ENCODE results near the gene HEPACAM. TPM values are rescaled to one million over a fixed set of nuclear protein-coding genes. Genes with fewer than 3 reads are reported as not detected.

HEPACAM gene
- total RNA-seq, 1 donor: under 0.01 TPM

- H2AFZ ChIP-seq (ENCODE audit: low read length): no peak overlapping the region
- no peaks in the 10 kb centered on the region for H4K20me1 ChIP-seq (ENCODE audit: insufficient read depth, low read length)
- no peak overlapping the region for H3K4me3 ChIP-seq (ENCODE audit: insufficient read depth, low read length)
- no peaks in the 10 kb centered on the region for H3K36me3 ChIP-seq (ENCODE audit: insufficient read depth, low read length)
- H3K4me1 ChIP-seq (ENCODE audit: insufficient read depth, low read length): peaks cover 3% of the 10 kb centered on the region
- H3K27me3 ChIP-seq (ENCODE audit: insufficient read depth, low read length): peaks cover 84% of the 10 kb centered on the region
- DNase-seq (ENCODE audit: insufficient read length, low spot score, missing footprints): no peak
- no peaks in the 10 kb centered on the region for H3K9me3 ChIP-seq (ENCODE audit: low read depth, low read length)
- no peak overlapping the region for H3K27ac ChIP-seq (ENCODE audit: low read depth, low read length)
- H3K79me2 ChIP-seq (ENCODE audit: insufficient read depth, low read length): no peaks in the 10 kb centered on the region
- TF ChIP-seq, protein P1, sequence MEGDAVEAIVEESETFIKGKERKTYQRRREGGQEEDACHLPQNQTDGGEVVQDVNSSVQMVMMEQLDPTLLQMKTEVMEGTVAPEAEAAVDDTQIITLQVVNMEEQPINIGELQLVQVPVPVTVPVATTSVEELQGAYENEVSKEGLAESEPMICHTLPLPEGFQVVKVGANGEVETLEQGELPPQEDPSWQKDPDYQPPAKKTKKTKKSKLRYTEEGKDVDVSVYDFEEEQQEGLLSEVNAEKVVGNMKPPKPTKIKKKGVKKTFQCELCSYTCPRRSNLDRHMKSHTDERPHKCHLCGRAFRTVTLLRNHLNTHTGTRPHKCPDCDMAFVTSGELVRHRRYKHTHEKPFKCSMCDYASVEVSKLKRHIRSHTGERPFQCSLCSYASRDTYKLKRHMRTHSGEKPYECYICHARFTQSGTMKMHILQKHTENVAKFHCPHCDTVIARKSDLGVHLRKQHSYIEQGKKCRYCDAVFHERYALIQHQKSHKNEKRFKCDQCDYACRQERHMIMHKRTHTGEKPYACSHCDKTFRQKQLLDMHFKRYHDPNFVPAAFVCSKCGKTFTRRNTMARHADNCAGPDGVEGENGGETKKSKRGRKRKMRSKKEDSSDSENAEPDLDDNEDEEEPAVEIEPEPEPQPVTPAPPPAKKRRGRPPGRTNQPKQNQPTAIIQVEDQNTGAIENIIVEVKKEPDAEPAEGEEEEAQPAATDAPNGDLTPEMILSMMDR (IDR thresholded peaks at IDR 0.05; ENCODE audit: extremely low read depth, low read depth, low read length): no peak
- no peak overlapping the region for H3K4me2 ChIP-seq (ENCODE audit: insufficient read depth, low read length)
Observed at GRCh38 chr11:124870430-124870829, 65.4 kb downstream of the HEPACAM start.

DNA sequence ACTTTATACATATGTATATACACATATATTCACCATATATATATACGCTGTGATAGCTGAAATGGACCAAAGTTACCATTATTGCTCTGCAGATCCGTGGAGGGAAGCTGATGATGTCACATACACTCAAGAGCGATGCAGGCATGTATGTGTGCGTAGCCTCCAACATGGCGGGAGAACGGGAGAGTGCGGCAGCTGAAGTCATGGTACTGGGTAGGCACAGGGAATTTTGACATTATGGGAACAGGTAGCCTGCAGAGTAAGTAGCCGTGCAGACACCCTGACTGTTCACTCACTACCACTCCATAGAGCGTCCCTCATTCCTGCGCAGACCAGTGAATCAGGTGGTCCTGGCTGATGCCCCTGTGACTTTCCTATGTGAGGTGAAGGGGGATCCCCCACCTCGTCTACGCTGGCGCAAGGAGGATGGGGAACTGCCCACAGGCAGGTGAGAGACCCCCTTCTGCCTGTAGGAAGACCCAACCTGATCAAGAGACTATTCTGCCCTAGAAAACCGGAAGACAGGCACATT is 65.9 kb downstream of the HEPACAM start:
- DNase-seq (ENCODE audit: insufficient read length, low spot score, missing footprints): no peak
- Histone ChIP-seq H3K4me1 (ENCODE audit: insufficient read depth, low read length) (peaks cover 3% of the 10 kb centered on the region), H3K27ac (ENCODE audit: low read depth, low read length) (no peak overlapping the region), H3K27me3 (ENCODE audit: insufficient read depth, low read length) (peaks cover 89% of the 10 kb centered on the region), H3K79me2 (ENCODE audit: insufficient read depth, low read length) (no peaks in the 10 kb centered on the region), H3K4me3 (ENCODE audit: insufficient read depth, low read length) (no peak overlapping the region), H3K9me3 (ENCODE audit: low read depth, low read length) (no peaks in the 10 kb centered on the region), H4K20me1 (ENCODE audit: insufficient read depth, low read length) (no peaks in the 10 kb centered on the region), H3K36me3 (ENCODE audit: insufficient read depth, low read length) (no peaks in the 10 kb centered on the region), H2AFZ (ENCODE audit: low read length) (no peak overlapping the region), H3K4me2 (ENCODE audit: insufficient read depth, low read length) (no peak overlapping the region)
- TF ChIP-seq, protein P1 (IDR thresholded peaks at IDR 0.05; ENCODE audit: extremely low read depth, low read depth, low read length): no peak

GRCh38 chr11:124869331-124869730 is 66.5 kb downstream of the HEPACAM start:
- Histone ChIP-seq H3K79me2 (ENCODE audit: insufficient read depth, low read length) (no peaks in the 10 kb centered on the region), H3K4me1 (ENCODE audit: insufficient read depth, low read length) (peaks cover 3% of the 10 kb centered on the region), H3K4me2 (ENCODE audit: insufficient read depth, low read length) (no peak overlapping the region), H2AFZ (ENCODE audit: low read length) (no peak overlapping the region), H3K4me3 (ENCODE audit: insufficient read depth, low read length) (no peak overlapping the region), H3K36me3 (ENCODE audit: insufficient read depth, low read length) (no peaks in the 10 kb centered on the region), H3K9me3 (ENCODE audit: low read depth, low read length) (no peaks in the 10 kb centered on the region), H3K27ac (ENCODE audit: low read depth, low read length) (no peak overlapping the region), H4K20me1 (ENCODE audit: insufficient read depth, low read length) (no peaks in the 10 kb centered on the region), H3K27me3 (ENCODE audit: insufficient read depth, low read length) (peaks cover 95% of the 10 kb centered on the region)
- TF ChIP-seq, protein P1 (IDR thresholded peaks at IDR 0.05; ENCODE audit: extremely low read depth, low read depth, low read length): no peak
- no peak for DNase-seq (ENCODE audit: insufficient read length, low spot score, missing footprints)

Other genes starting within 250 kb of the HEPACAM start
- gene NRGN, start 196.1 kb downstream of the HEPACAM start, total RNA-seq: under 0.01 TPM in 1 of 2 replicates, not detected in the other
- gene VSIG2, start 183.8 kb downstream of the HEPACAM start, total RNA-seq: not detected in 2 replicates
- gene ESAM, start 173.8 kb downstream of the HEPACAM start, total RNA-seq: under 0.01 and 0.29 TPM in 2 replicates
- gene MSANTD2, start 135.6 kb downstream of the HEPACAM start, total RNA-seq: 10.6 and 10.9 TPM in 2 replicates
- gene ROBO3, start 70.6 kb downstream of the HEPACAM start, total RNA-seq: 12.7 and 18.1 TPM in 2 replicates
- gene ROBO4, start 38.2 kb downstream of the HEPACAM start, total RNA-seq: 0.36 and 0.59 TPM in 2 replicates
- gene HEPN1, start 16.8 kb downstream of the HEPACAM start, total RNA-seq: under 0.01 TPM in 1 of 2 replicates, not detected in the other
- gene CCDC15, start 18.2 kb upstream of the HEPACAM start, total RNA-seq: 2.1 and 2.2 TPM in 2 replicates
- 0.29 and 0.36 TPM in 2 replicates for gene SLC37A2, start 127.3 kb upstream of the HEPACAM start, total RNA-seq
- 22.1 and 30.0 TPM in 2 replicates for gene TMEM218, start 175.6 kb upstream of the HEPACAM start, total RNA-seq
- under 0.01 and 1.2 TPM in 2 replicates for gene PKNOX2, start 228.7 kb upstream of the HEPACAM start, total RNA-seq

Measured in osteoblast (primary cell).